ENCODE data around the gene PROX1. TPM values are rescaled to one million over a fixed set of nuclear protein-coding genes. Genes with fewer than 3 reads are reported as not detected.
A peak's percentile ranks its signal among the peaks of the same experiment; 100 is the strongest.

PROX1 gene
- total RNA-seq, 1 experiment from 2014 or later: 3.8 TPM

DNA sequence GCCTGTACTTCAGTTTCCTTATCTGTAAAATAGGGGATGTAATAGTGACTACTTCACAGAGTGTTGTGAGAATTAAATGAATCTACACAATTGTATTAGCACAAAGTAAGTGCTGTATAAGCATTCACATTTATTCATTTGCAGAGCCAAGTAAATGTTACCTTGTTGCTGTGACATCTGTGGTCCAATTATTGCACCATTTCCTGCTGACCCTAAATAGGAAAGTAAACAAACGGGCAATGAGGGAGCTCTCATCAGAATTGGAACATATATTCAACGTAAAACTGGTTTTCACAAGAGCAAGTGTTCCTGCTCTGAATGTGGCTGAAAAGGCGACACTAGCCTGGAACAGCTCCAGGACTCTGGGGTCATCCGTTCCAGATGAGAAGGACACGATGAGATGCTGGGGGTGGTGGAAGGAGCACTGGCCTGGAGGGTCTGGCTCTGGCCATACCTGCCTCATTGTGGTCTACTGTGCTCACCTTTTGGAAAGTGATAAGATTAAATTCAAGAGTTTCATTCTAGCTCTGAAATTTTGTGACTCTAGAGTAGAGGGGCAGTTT, 34.5 kb downstream of the PROX1 start:
- POLR2A ChIA-PET: no interaction called here
- peaks cover 30% of the 10 kb centered on the region for H3K4me1 Mint-ChIP-seq

GRCh38 chr1:214022810-214023425, 35.1 kb downstream of the PROX1 start:
- TF ChIP-seq EMX1 (CRISPR knock-in tag; IDR thresholded peaks at IDR 0.05) (no peak), CBFB (CRISPR knock-in tag; IDR thresholded peaks at IDR 0.05; ENCODE audit: low read depth) (no peak), ATF1 (CRISPR knock-in tag; IDR thresholded peaks at IDR 0.05) (no peak)
- Mint-ChIP-seq H3K27me3 (ENCODE audit: low read depth) (no peaks in the 10 kb centered on the region), H3K27ac (no peak overlapping the region), H3K4me3 (no peak overlapping the region), H3K36me3 (no peaks in the 10 kb centered on the region), H3K4me1 (peaks cover 31% of the 10 kb centered on the region), H3K9me3 (no peaks in the 10 kb centered on the region)
- POLR2A ChIA-PET: no interaction called here
- CTCF ChIA-PET: interaction anchor here (1.1 kb wide), 1 partner anchor 100 kb away, joined by 3 read pairs; no protein-coding TSS in a partner anchor
- ATAC-seq (no peak), DNase-seq (ENCODE audit: low spot score) (no peak)

More for the DNA sequence above, 34.5 kb downstream of the PROX1 start:
- ATAC-seq (no peak), DNase-seq (ENCODE audit: low spot score) (no peak)
- CTCF ChIA-PET: interaction anchor here (1.1 kb wide), 1 partner anchor 101 kb away, joined by 3 read pairs; no protein-coding TSS in a partner anchor
- Mint-ChIP-seq H3K27me3 (ENCODE audit: low read depth) (no peaks in the 10 kb centered on the region), H3K4me3 (no peak overlapping the region), H3K36me3 (no peaks in the 10 kb centered on the region), H3K9me3 (no peaks in the 10 kb centered on the region), H3K27ac (no peak overlapping the region)
- TF ChIP-seq, protein P1, sequence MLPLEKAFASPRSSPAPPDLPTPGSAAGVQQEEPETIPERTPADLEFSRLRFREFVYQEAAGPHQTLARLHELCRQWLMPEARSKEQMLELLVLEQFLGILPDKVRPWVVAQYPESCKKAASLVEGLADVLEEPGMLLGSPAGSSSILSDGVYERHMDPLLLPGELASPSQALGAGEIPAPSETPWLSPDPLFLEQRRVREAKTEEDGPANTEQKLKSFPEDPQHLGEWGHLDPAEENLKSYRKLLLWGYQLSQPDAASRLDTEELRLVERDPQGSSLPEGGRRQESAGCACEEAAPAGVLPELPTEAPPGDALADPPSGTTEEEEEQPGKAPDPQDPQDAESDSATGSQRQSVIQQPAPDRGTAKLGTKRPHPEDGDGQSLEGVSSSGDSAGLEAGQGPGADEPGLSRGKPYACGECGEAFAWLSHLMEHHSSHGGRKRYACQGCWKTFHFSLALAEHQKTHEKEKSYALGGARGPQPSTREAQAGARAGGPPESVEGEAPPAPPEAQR (CRISPR knock-in tag; IDR thresholded peaks at IDR 0.05): no peak
- TF ChIP-seq GABPB1 (CRISPR knock-in tag; IDR thresholded peaks at IDR 0.05): peak; percentile 29; the same call in 1 of the 2 replicates

DNA sequence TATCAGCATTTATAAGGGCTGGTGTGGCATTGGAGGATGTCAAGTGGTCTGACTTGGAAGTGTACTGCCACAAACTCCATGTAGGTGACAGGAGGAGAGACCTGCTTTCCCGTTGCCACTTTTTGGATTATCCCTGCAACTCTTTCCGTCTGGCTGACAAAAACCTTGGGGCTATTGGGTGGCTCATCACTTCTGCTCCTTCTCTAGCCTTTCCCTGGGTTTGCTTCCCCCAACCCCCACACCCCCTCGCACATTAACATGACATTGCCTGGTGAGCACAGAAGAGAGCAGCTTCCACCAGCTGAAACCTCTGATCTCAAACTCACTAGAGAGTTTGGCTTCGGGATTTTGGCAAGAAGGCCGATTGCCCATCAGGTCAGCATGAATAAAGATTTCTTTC, 39.2 kb downstream of the PROX1 start:
- ChIA-PET CTCF (interaction anchor here (0.5 to 1.4 kb wide), 4 partner anchors 39 to 305 kb away, joined by 3 to 7 read pairs (median 4); partner anchors contain the start of gene PROX1), POLR2A (interaction anchor here (0.6 to 1.0 kb wide), 4 partner anchors 9 to 356 kb away, joined by 3 to 11 read pairs (median 4); no protein-coding TSS in a partner anchor)
- Mint-ChIP-seq H3K36me3 (no peaks in the 10 kb centered on the region), H3K4me1 (peaks cover 67% of the 10 kb centered on the region), H3K27me3 (ENCODE audit: low read depth) (no peaks in the 10 kb centered on the region; the same call in 1 of the 2 replicates), H3K27ac (peak overlapping the region; percentile 92), H3K9me3 (no peaks in the 10 kb centered on the region), H3K4me3 (peak overlapping the region; percentile 35)
- ATAC-seq (peak; percentile 86), DNase-seq (ENCODE audit: low spot score) (peak; percentile 32)
- TF ChIP-seq IRF2 (CRISPR knock-in tag; IDR thresholded peaks at IDR 0.05; ENCODE audit: borderline replicate concordance, low read depth) (no peak), ZNF281 (CRISPR knock-in tag; IDR thresholded peaks at IDR 0.05) (peak; percentile 67; the same call in 1 of the 2 replicates)
- TF ChIP-seq, protein P2, sequence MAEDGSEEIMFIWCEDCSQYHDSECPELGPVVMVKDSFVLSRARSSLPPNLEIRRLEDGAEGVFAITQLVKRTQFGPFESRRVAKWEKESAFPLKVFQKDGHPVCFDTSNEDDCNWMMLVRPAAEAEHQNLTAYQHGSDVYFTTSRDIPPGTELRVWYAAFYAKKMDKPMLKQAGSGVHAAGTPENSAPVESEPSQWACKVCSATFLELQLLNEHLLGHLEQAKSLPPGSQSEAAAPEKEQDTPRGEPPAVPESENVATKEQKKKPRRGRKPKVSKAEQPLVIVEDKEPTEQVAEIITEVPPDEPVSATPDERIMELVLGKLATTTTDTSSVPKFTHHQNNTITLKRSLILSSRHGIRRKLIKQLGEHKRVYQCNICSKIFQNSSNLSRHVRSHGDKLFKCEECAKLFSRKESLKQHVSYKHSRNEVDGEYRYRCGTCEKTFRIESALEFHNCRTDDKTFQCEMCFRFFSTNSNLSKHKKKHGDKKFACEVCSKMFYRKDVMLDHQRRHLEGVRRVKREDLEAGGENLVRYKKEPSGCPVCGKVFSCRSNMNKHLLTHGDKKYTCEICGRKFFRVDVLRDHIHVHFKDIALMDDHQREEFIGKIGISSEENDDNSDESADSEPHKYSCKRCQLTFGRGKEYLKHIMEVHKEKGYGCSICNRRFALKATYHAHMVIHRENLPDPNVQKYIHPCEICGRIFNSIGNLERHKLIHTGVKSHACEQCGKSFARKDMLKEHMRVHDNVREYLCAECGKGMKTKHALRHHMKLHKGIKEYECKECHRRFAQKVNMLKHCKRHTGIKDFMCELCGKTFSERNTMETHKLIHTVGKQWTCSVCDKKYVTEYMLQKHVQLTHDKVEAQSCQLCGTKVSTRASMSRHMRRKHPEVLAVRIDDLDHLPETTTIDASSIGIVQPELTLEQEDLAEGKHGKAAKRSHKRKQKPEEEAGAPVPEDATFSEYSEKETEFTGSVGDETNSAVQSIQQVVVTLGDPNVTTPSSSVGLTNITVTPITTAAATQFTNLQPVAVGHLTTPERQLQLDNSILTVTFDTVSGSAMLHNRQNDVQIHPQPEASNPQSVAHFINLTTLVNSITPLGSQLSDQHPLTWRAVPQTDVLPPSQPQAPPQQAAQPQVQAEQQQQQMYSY (CRISPR knock-in tag; IDR thresholded peaks at IDR 0.05): no peak

DNA sequence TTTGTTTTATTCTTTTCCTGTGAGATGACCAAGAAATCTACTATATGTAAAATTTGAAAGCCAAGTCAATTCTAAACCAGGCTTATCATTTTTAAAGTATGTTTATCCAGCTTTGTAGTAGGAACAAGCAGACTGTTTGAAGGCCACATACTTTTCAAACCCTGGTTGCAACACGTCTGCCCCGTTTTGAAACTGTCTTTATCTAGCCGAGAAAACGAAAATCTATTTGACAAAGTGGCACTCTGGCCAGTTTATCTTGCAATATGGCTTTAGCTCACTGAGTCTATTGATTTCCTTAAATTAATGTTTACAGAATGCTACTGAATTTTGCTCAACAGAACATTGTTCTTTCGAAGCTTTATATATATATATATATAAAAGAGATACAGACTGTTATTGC, 39.7 kb downstream of the PROX1 start:
- no peak for DNase-seq (ENCODE audit: low spot score)
- peak overlapping the region; percentile 35 for H3K4me3 Mint-ChIP-seq
- ChIA-PET POLR2A (interaction anchor here (0.6 to 1.0 kb wide), 4 partner anchors 10 to 357 kb away, joined by 3 to 11 read pairs (median 4); no protein-coding TSS in a partner anchor), CTCF (interaction anchor here (0.5 to 1.4 kb wide), 4 partner anchors 40 to 305 kb away, joined by 3 to 7 read pairs (median 4); partner anchors contain the start of gene PROX1)
- H3K4me1 Mint-ChIP-seq: peaks cover 67% of the 10 kb centered on the region
- no peaks in the 10 kb centered on the region for H3K36me3 Mint-ChIP-seq
- H3K9me3 Mint-ChIP-seq: no peaks in the 10 kb centered on the region
- H3K27me3 Mint-ChIP-seq (ENCODE audit: low read depth): no peaks in the 10 kb centered on the region; the same call in 1 of the 2 replicates
- no peak for ATAC-seq
- H3K27ac Mint-ChIP-seq: peak overlapping the region; percentile 92
- TF ChIP-seq MXD4 (CRISPR knock-in tag; IDR thresholded peaks at IDR 0.05; ENCODE audit: borderline replicate concordance) (no peak), ESRRA (CRISPR knock-in tag; IDR thresholded peaks at IDR 0.05; ENCODE audit: borderline replicate concordance) (no peak), ZNF263 (CRISPR knock-in tag; IDR thresholded peaks at IDR 0.05; ENCODE audit: low read depth) (no peak), ZBTB43 (CRISPR knock-in tag; IDR thresholded peaks at IDR 0.05) (no peak)
- TF ChIP-seq, protein P3, sequence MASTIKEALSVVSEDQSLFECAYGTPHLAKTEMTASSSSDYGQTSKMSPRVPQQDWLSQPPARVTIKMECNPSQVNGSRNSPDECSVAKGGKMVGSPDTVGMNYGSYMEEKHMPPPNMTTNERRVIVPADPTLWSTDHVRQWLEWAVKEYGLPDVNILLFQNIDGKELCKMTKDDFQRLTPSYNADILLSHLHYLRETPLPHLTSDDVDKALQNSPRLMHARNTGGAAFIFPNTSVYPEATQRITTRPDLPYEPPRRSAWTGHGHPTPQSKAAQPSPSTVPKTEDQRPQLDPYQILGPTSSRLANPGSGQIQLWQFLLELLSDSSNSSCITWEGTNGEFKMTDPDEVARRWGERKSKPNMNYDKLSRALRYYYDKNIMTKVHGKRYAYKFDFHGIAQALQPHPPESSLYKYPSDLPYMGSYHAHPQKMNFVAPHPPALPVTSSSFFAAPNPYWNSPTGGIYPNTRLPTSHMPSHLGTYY (CRISPR knock-in tag; IDR thresholded peaks at IDR 0.05): no peak

Measured in WTC11 (cell line).